ENCODE data around the gene IMPDH1.

Gene IMPDH1

GRCh38 chr7:128405471-128406313 lies 4.1 kb downstream of the IMPDH1 start:
- no peak for DNase-seq (ENCODE audit: low read depth, low spot score)

GRCh38 chr7:128404886-128405470 lies 4.8 kb downstream of the IMPDH1 start:
- no peak for DNase-seq (ENCODE audit: low read depth, low spot score)

- DNase-seq (ENCODE audit: low read depth, low spot score): no peak
These were observed 5.6 kb downstream of the IMPDH1 start for GRCh38 chr7:128404143-128404681.

- DNase-seq (ENCODE audit: low read depth, low spot score): no peak
These were observed 6.1 kb downstream of the IMPDH1 start for GRCh38 chr7:128403676-128404075.

- DNase-seq (ENCODE audit: low read depth, low spot score): no peak
These were observed 7.4 kb downstream of the IMPDH1 start for GRCh38 chr7:128402356-128402755.

GRCh38 chr7:128400566-128400965 lies 9.2 kb downstream of the IMPDH1 start:
- DNase-seq (ENCODE audit: low read depth, low spot score): no peak

GRCh38 chr7:128399991-128400390 lies 9.8 kb downstream of the IMPDH1 start:
- no peak for DNase-seq (ENCODE audit: low read depth, low spot score)

- DNase-seq (ENCODE audit: low read depth, low spot score): no peak
These were observed 11.0 kb downstream of the IMPDH1 start for GRCh38 chr7:128398841-128399135.

GRCh38 chr7:128398016-128398840 lies 11.6 kb downstream of the IMPDH1 start:
- DNase-seq (ENCODE audit: low read depth, low spot score): no peak

- DNase-seq (ENCODE audit: low read depth, low spot score): no peak
These were observed 13.4 kb downstream of the IMPDH1 start for GRCh38 chr7:128396357-128396756.

- no peak for DNase-seq (ENCODE audit: low read depth, low spot score)
These were observed 14.0 kb downstream of the IMPDH1 start for GRCh38 chr7:128395748-128396147.

- no peak for DNase-seq (ENCODE audit: low read depth, low spot score)
These were observed 14.8 kb downstream of the IMPDH1 start for GRCh38 chr7:128394904-128395496.

GRCh38 chr7:128393526-128394330 lies 16.1 kb downstream of the IMPDH1 start:
- no peak for DNase-seq (ENCODE audit: low read depth, low spot score)

GRCh38 chr7:128392446-128393327 lies 17.1 kb downstream of the IMPDH1 start:
- DNase-seq (ENCODE audit: low read depth, low spot score): no peak

GRCh38 chr7:128391805-128392204 lies 18.0 kb downstream of the IMPDH1 start:
- no peak for DNase-seq (ENCODE audit: low read depth, low spot score)

GRCh38 chr7:128390871-128391565 lies 18.8 kb downstream of the IMPDH1 start:
- DNase-seq (ENCODE audit: low read depth, low spot score): no peak

GRCh38 chr7:128389618-128390329 lies 20.0 kb downstream of the IMPDH1 start:
- no peak for DNase-seq (ENCODE audit: low read depth, low spot score)

GRCh38 chr7:128389085-128389617 lies 20.6 kb downstream of the IMPDH1 start:
- no peak for DNase-seq (ENCODE audit: low read depth, low spot score)

- no peak for DNase-seq (ENCODE audit: low read depth, low spot score)
These were observed 21.7 kb downstream of the IMPDH1 start for GRCh38 chr7:128388145-128388485.
